Measurements from ENCODE around the gene SLC2A8.

DNA sequence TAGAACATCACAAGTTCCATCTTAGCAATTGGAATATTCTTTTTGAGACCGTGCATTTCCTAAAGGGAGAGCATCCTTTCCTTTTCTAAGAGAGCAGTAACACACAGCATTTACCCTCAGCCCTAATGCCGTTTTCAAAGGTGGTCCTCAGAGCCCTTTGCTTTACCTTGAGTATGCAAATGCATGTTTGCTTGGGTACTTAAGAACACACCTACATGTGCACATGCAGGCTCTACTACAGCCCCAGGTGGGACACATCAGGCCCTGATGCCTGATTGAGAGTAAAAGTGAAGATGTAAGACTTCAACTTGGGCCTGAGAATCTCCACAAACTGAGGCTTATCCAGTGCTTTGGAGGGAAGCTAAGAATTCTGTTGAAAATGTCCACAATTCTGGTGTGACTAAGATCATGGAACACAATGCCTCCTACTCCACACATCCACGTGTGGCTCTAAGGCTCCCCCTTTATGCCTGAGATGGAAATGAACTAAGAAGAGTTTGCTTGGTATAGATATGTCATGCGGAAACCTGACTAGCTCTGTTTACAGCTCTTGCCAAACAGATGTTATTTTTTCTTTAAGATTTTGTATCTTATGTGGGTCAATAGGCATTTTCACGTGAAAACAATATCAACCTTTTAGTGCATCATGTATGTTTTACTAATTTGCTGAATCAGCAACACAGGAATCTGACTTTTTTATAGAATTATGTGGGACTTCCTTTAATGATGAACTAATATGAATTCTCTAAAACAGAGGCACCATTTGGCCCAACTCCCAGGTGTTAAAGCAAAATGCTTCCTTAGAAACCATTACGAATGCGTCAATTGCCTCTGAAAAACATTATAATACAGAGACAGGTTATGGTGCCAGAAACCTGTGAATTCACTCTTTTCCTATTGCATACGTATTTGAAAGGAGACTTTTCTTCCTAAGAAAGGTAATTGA lies 48.9 kb upstream of the SLC2A8 start:
- TF ChIP-seq POLR2AphosphoS5 (IDR thresholded peaks at IDR 0.05; ENCODE audit: low read depth, low read length) = no peak
- no peak for TF ChIP-seq POLR2A (IDR thresholded peaks at IDR 0.05; ENCODE audit: low read depth, low read length)

Data from GM12892 (cell line).